ENCODE data around the gene ATG16L1. TPM values are rescaled to one million over a fixed set of nuclear protein-coding genes. Genes with fewer than 3 reads are reported as not detected.

The ATG16L1 gene
- total RNA-seq, 1 experiment from 2014 or later = 26.4 TPM

GRCh38 chr2:233338046-233338445, 86.6 kb downstream of the ATG16L1 start:
- CTCF ChIA-PET = interaction anchor here (0.5 to 1.4 kb wide), 5 partner anchors 14 to 86 kb away, joined by 3 to 6 read pairs (median 3); partner anchors contain the start of gene DGKD
- no TSS peak for BruUV-seq (replicated peaks)

GRCh38 chr2:233338812-233339368, 87.4 kb downstream of the ATG16L1 start:
- BruUV-seq (replicated peaks) = no TSS peak
- Mint-ChIP-seq H3K9me3 (ENCODE audit: unreplicated experiment) (no peaks in the 10 kb centered on the region), H3K27ac (ENCODE audit: low read depth, unreplicated experiment) (no peak overlapping the region), H3K27me3 (ENCODE audit: insufficient read depth, unreplicated experiment) (no peaks in the 10 kb centered on the region), H3K36me3 (ENCODE audit: insufficient read depth, unreplicated experiment) (no peaks in the 10 kb centered on the region), H3K4me3 (ENCODE audit: unreplicated experiment) (no peak overlapping the region), H3K4me1 (ENCODE audit: insufficient read depth, unreplicated experiment) (no peaks in the 10 kb centered on the region)
- TF ChIP-seq CTCF (IDR thresholded peaks at IDR 0.05; ENCODE audit: unreplicated experiment) = no peak
- ChIA-PET POLR2A (interaction anchor here (0.7 to 1.1 kb wide), 2 partner anchors 11 to 60 kb away, joined by 3 read pairs; no protein-coding TSS in a partner anchor), CTCF (interaction anchor here (1.0 kb wide), 1 partner anchor 13 kb away, joined by 3 read pairs; no protein-coding TSS in a partner anchor)
- no peak for DNase-seq (ENCODE audit: unreplicated experiment)
- intact Hi-C loops (cut with micrococcal nuclease) = no loop called here

More at GRCh38 chr2:233338046-233338445, 86.6 kb downstream of the ATG16L1 start:
- Mint-ChIP-seq H3K4me3 (ENCODE audit: unreplicated experiment) (no peak overlapping the region), H3K9me3 (ENCODE audit: unreplicated experiment) (no peaks in the 10 kb centered on the region), H3K4me1 (ENCODE audit: insufficient read depth, unreplicated experiment) (no peaks in the 10 kb centered on the region), H3K36me3 (ENCODE audit: insufficient read depth, unreplicated experiment) (no peaks in the 10 kb centered on the region), H3K27ac (ENCODE audit: low read depth, unreplicated experiment) (no peak overlapping the region), H3K27me3 (ENCODE audit: insufficient read depth, unreplicated experiment) (no peaks in the 10 kb centered on the region)
- POLR2A ChIA-PET = interaction anchor here (0.7 to 1.1 kb wide), 3 partner anchors 10 to 59 kb away, joined by 3 read pairs; no protein-coding TSS in a partner anchor
- intact Hi-C loops (cut with micrococcal nuclease) = no loop called here
- no peak for TF ChIP-seq CTCF (IDR thresholded peaks at IDR 0.05; ENCODE audit: unreplicated experiment)
- DNase-seq (ENCODE audit: unreplicated experiment) = no peak

- Mint-ChIP-seq H3K4me3 (ENCODE audit: unreplicated experiment) (no peak overlapping the region), H3K36me3 (ENCODE audit: insufficient read depth, unreplicated experiment) (no peaks in the 10 kb centered on the region), H3K9me3 (ENCODE audit: unreplicated experiment) (no peaks in the 10 kb centered on the region), H3K4me1 (ENCODE audit: insufficient read depth, unreplicated experiment) (no peaks in the 10 kb centered on the region), H3K27ac (ENCODE audit: low read depth, unreplicated experiment) (no peak overlapping the region), H3K27me3 (ENCODE audit: insufficient read depth, unreplicated experiment) (no peaks in the 10 kb centered on the region)
- BruUV-seq (replicated peaks) = no TSS peak
- intact Hi-C loops (cut with micrococcal nuclease) = no loop called here
- ChIA-PET POLR2A (interaction anchor here (1.1 kb wide), 1 partner anchor 61 kb away, joined by 3 read pairs; no protein-coding TSS in a partner anchor), CTCF (interaction anchor here (0.7 to 0.8 kb wide), 2 partner anchors 10 to 77 kb away, joined by 3 to 4 read pairs; no protein-coding TSS in a partner anchor)
- DNase-seq (ENCODE audit: unreplicated experiment) = no peak
- TF ChIP-seq CTCF (IDR thresholded peaks at IDR 0.05; ENCODE audit: unreplicated experiment) = no peak
Measured at GRCh38 chr2:233339427-233339826, 88.0 kb downstream of the ATG16L1 start.

- Mint-ChIP-seq H3K4me3 (ENCODE audit: unreplicated experiment) (no peak overlapping the region), H3K27ac (ENCODE audit: low read depth, unreplicated experiment) (no peak overlapping the region), H3K27me3 (ENCODE audit: insufficient read depth, unreplicated experiment) (no peaks in the 10 kb centered on the region), H3K9me3 (ENCODE audit: unreplicated experiment) (no peaks in the 10 kb centered on the region), H3K36me3 (ENCODE audit: insufficient read depth, unreplicated experiment) (no peaks in the 10 kb centered on the region), H3K4me1 (ENCODE audit: insufficient read depth, unreplicated experiment) (no peaks in the 10 kb centered on the region)
- BruUV-seq (replicated peaks) = no TSS peak
- CTCF ChIA-PET = interaction anchor here (1.2 kb wide), 1 partner anchor 10 kb away, joined by 5 read pairs; no protein-coding TSS in a partner anchor
- intact Hi-C loops (cut with micrococcal nuclease) = no loop called here
- TF ChIP-seq CTCF (IDR thresholded peaks at IDR 0.05; ENCODE audit: unreplicated experiment) = no peak
- POLR2A ChIA-PET = interaction anchor here (0.6 kb wide), 1 partner anchor 366 kb away, joined by 3 read pairs; no protein-coding TSS in a partner anchor
- DNase-seq (ENCODE audit: unreplicated experiment) = no peak
Measured at GRCh38 chr2:233341296-233341695, 89.8 kb downstream of the ATG16L1 start.

Measured in MCF 10A (cell line).